CD4-positive, alpha-beta T cell treated with Interleukin-21 for 1 hour (primary cell): ENCODE measurements around the gene C4orf51.
"Not testable (repeated sequence)": the region's sequence is repeated elsewhere in the genome, so short reads cannot be mapped to it uniquely, and the experiment has no call there.

Source experiments
- DNase-seq: peaks from one replicate; pipeline ENCODE4 v3.0.0-alpha.2; 2020

C4orf51 gene

GRCh38 chr4:145679991-145680455 is at the start of gene C4orf51:
Gene C4orf51, plus strand, starts transcription at chr4:145680146. Its CDS starts 58 bp downstream, at chr4:145680204.
- DNase-seq: no peak

GRCh38 chr4:145635117-145635516 is 44.8 kb upstream of the C4orf51 start:
- no peak for DNase-seq

- no peak for DNase-seq
These were observed 44.3 kb upstream of the C4orf51 start for GRCh38 chr4:145635630-145636029.

GRCh38 chr4:145639186-145639698 is 40.7 kb upstream of the C4orf51 start:
- no peak for DNase-seq

- DNase-seq: not testable (repeated sequence)
These were observed 39.7 kb upstream of the C4orf51 start for GRCh38 chr4:145640236-145640635.

- DNase-seq: no peak
These were observed 36.7 kb upstream of the C4orf51 start for GRCh38 chr4:145643295-145643694.

GRCh38 chr4:145644699-145645098 is 35.2 kb upstream of the C4orf51 start:
- no peak for DNase-seq

GRCh38 chr4:145656156-145656555 is 23.8 kb upstream of the C4orf51 start:
- no peak for DNase-seq

GRCh38 chr4:145660064-145660463 is 19.9 kb upstream of the C4orf51 start:
- no peak for DNase-seq

- DNase-seq: no peak
These were observed 16.8 kb upstream of the C4orf51 start for GRCh38 chr4:145663194-145663593.

- no peak for DNase-seq
These were observed 14.2 kb upstream of the C4orf51 start for GRCh38 chr4:145665773-145666172.

- DNase-seq: no peak
These were observed 9.5 kb upstream of the C4orf51 start for GRCh38 chr4:145670422-145670821.

- DNase-seq: no peak
These were observed 426 bp upstream of the C4orf51 start for GRCh38 chr4:145679520-145679919.

- no peak for DNase-seq
These were observed 956 bp downstream of the C4orf51 start for GRCh38 chr4:145680902-145681301.

GRCh38 chr4:145681518-145681917 is 1.6 kb downstream of the C4orf51 start:
- no peak for DNase-seq

GRCh38 chr4:145681956-145682355 is 2.0 kb downstream of the C4orf51 start:
- no peak for DNase-seq

- no peak for DNase-seq
These were observed 7.0 kb downstream of the C4orf51 start for GRCh38 chr4:145686991-145687390.

GRCh38 chr4:145690610-145691009 is 10.7 kb downstream of the C4orf51 start:
- DNase-seq: no peak

- DNase-seq: not testable (repeated sequence)
These were observed 11.5 kb downstream of the C4orf51 start for GRCh38 chr4:145691416-145691815.

- DNase-seq: no peak
These were observed 15.0 kb downstream of the C4orf51 start for GRCh38 chr4:145694929-145695328.

- DNase-seq: no peak
These were observed 17.4 kb downstream of the C4orf51 start for GRCh38 chr4:145697332-145697731.

- no peak for DNase-seq
These were observed 18.6 kb downstream of the C4orf51 start for GRCh38 chr4:145698507-145698906.

GRCh38 chr4:145703850-145704497 is 24.0 kb downstream of the C4orf51 start:
- no peak for DNase-seq

- DNase-seq: no peak
These were observed 29.4 kb downstream of the C4orf51 start for GRCh38 chr4:145709336-145709735.

- DNase-seq: no peak
These were observed 29.9 kb downstream of the C4orf51 start for GRCh38 chr4:145709843-145710242.
